HG03196 (cell line): ENCODE measurements around the gene SLC7A1.

Experiments
- ATAC-seq: cut with Tn5 transposase; IDR thresholded peaks from one replicate; pipeline ENCODE4 v1.9.1; 2021; ENCODE audit not compliant: unreplicated experiment

SLC7A1 gene

DNA sequence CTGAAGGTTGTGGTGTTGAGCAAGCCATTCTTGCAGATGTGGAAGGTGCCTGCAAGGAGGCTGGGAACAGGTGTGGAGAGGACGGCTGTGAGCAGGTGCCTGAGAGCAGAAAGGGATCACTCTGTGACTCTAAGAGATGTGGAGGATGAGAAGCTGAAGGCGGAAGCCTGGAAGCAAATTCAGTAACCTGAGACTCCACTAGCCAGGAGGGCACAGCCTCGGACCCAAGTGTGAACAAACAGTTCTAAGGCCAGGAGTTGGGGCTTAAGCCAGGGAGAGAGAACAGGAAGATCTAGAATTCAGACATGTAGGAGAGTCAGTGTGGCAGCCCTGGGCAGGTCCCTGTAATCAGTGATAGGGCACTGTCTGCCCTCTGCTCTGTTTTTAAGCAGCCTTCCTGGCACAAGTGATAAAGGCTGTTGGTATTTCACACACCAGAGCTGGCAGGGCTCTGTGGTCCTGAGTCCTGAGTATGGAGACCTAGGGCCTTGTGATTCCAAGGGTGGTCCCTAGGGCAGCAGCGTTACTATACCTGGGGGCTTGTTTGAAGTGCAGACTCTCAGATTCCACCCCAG lies 131.3 kb downstream of the SLC7A1 start:
- ATAC-seq, result no peak

GRCh38 chr13:29459813-29460355 lies 135.6 kb downstream of the SLC7A1 start:
- ATAC-seq, result no peak
